ENCODE measurements around the gene SPDEF.

The SPDEF gene

DNA sequence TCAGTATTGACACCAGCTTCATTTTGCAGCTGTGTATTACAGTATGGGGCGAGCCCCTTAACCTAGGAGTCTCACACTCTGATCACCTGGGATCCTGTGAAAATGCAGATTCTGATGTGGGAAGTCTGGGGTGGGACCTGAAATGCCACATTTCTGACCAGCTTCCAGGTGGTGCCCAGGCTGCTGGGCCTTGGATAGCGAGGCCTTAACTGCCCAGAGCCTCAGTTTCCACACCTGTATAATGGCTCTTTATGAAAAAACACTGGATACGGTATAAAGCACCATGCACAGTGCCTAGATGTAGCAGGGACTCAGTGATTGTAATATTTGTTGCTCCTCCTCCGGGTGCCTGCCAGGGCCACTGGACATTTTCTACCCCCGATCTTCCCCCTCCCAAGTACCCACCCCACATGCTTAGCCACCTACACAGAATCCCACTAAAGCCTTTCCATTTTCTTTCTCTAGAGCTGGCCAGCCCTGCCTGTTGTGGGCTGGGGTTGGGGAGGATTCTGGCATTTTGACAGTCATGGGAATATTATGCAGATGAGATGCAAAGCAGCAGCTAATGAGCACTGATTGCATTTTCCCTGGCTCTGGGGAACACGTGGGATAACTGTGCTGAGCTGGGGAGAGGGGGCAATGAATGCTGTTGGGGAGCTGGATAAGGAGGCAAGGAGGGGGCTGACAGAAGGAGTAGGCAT lies 44.8 kb downstream of the SPDEF start:
- DNase-seq (ENCODE audit: low read depth), result no peak
- TF ChIP-seq, protein P1, sequence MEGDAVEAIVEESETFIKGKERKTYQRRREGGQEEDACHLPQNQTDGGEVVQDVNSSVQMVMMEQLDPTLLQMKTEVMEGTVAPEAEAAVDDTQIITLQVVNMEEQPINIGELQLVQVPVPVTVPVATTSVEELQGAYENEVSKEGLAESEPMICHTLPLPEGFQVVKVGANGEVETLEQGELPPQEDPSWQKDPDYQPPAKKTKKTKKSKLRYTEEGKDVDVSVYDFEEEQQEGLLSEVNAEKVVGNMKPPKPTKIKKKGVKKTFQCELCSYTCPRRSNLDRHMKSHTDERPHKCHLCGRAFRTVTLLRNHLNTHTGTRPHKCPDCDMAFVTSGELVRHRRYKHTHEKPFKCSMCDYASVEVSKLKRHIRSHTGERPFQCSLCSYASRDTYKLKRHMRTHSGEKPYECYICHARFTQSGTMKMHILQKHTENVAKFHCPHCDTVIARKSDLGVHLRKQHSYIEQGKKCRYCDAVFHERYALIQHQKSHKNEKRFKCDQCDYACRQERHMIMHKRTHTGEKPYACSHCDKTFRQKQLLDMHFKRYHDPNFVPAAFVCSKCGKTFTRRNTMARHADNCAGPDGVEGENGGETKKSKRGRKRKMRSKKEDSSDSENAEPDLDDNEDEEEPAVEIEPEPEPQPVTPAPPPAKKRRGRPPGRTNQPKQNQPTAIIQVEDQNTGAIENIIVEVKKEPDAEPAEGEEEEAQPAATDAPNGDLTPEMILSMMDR (IDR thresholded peaks at IDR 0.05; ENCODE audit: insufficient read depth, low read depth, low read length, missing control alignments), result no peak
- H3K4me3 ChIP-seq (ENCODE audit: low read depth, low read length), result no peak overlapping the region

DNA sequence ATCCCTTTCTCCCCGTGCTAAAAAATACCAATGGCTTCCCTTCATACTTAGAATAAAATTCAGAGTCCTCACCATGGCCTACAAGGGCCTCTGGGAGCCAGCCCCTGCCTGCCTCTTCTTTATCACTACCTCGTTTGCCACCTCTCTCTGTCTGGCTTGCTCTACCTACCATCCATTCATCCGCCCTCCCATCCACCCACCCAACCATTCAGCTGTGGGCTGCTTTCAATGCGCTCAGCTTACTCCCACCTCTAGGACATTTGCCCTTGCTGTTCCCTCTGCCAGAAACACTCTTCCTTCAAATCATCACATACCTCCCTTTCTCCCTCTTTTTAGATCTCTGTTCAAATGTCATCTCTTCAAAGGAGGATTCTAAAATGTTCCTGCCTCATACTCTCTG lies 45.8 kb downstream of the SPDEF start:
- no peak for DNase-seq (ENCODE audit: low read depth)
- TF ChIP-seq, protein P1 (IDR thresholded peaks at IDR 0.05; ENCODE audit: insufficient read depth, low read depth, low read length, missing control alignments), result no peak
- no peak overlapping the region for H3K4me3 ChIP-seq (ENCODE audit: low read depth, low read length)

DNA sequence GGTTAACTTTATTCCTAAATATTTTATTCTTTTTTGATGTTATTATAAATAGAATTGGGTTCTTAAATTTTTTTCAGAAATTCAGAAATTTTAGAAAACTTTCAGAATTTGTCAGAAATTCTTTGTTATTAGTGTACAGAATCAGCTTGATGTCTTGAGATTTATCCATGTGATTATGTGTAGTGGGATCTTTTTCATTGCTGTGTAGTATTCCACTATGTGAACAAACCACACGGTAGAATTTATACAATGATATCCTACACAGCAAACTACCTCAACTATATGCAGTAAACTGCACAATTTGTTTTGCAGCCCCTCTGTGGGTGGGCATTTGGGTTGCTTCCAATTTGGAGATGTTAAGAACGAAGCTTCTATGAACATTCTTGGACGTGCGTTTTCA lies 46.3 kb downstream of the SPDEF start:
- no peak overlapping the region for H3K4me3 ChIP-seq (ENCODE audit: low read depth, low read length)
- DNase-seq (ENCODE audit: low read depth), result no peak
- TF ChIP-seq, protein P1 (IDR thresholded peaks at IDR 0.05; ENCODE audit: insufficient read depth, low read depth, low read length, missing control alignments), result no peak

DNA sequence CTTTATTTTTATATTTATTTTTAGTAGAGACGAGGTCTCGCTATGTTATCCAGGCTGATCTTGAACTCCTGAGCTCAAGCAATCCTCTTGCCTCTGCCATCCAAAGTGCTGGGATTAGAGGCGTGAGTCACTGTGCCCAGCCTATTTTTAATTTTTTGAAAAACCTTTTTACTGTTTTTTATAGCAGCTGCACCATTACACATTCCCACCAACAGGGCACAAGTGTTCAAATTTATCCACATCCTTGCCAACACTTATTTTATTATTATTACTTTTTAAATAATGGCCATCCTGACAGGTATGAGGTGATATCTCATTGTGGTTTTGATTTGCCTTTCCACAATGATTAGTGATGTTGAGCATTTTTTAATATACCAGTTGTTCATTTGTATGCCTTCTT lies 47.7 kb downstream of the SPDEF start:
- TF ChIP-seq, protein P1 (IDR thresholded peaks at IDR 0.05; ENCODE audit: insufficient read depth, low read depth, low read length, missing control alignments), result no peak
- no peak for DNase-seq (ENCODE audit: low read depth)

DNA sequence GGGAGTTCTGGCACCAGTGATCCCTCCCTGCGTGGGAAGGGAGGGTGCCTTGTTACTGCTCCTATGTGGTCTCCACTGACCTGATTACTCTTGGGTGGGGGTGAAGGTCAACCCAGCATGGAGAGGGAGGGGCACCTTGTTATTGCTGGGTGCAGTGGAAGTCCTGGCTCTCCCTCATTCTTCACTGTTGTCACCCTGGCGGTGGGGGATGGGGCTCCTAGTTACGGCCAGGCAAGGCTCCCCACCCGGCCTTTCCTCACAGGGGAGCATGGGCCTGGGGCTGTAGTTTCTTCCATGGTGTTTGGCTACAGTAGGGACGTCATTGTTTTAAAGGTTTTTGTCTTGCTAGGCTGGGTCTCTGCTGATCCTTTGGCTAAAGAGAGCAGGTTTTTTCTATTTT lies 49.4 kb downstream of the SPDEF start:
- H3K4me3 ChIP-seq (ENCODE audit: low read depth, low read length), result no peak overlapping the region
- DNase-seq (ENCODE audit: low read depth), result no peak
- TF ChIP-seq, protein P1 (IDR thresholded peaks at IDR 0.05; ENCODE audit: insufficient read depth, low read depth, low read length, missing control alignments), result no peak

More for the DNA sequence above, 47.7 kb downstream of the SPDEF start:
- no peak overlapping the region for H3K4me3 ChIP-seq (ENCODE audit: low read depth, low read length)

DNA sequence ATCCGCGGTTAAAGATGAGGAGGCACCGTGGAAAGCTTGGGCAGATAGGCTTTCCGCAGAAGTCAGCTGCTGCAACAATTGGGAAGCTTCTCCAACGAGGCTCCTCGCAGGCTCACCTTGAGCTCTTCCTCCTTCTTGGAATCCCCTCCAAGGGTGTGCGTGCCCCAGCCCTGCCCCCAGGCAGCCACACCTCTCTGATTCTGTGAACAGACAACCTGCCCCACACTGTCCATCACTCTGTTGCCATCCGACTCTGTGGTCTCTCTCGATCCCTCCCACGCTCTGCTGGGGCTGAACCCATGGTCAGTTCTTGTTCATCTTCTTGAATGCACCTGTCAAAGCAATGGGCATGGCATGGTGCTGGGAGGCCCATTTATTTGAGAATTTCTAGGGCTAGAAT lies 58.7 kb downstream of the SPDEF start:
- TF ChIP-seq, protein P1 (IDR thresholded peaks at IDR 0.05; ENCODE audit: insufficient read depth, low read depth, low read length, missing control alignments), result no peak
- DNase-seq (ENCODE audit: low read depth), result no peak
- H3K4me3 ChIP-seq (ENCODE audit: low read depth, low read length), result no peak overlapping the region

DNA sequence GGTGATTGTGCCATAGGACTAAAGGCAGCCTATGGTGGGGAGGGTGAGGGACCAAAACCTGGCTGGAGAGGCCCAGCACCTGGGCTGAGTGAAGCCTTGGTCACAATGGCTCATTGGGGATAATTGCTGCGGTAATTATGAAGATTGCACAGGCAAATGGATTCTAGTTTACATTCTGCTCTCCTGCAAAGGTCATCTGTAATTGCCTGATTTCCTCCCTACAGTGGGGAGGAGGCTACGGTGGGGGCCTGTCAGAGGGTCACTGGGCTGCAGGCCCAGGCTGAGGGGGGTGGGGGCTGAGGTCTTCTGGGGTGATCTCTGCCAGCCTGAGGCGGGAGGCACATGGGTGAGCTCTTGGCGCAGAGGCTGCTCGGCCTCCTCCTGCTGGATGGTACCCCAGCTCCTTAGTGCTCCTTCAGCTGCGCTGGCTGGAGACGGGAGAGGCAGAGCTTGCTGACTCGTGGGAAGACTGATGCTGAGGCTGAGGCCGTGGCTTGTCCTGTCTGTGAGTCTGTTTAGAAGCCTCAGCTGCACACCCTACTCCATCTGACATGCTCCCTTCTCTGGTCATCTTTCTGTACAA lies 59.9 kb downstream of the SPDEF start:
- H3K4me3 ChIP-seq (ENCODE audit: low read depth, low read length), result no peak overlapping the region
- TF ChIP-seq, protein P1 (IDR thresholded peaks at IDR 0.05; ENCODE audit: insufficient read depth, low read depth, low read length, missing control alignments), result no peak
- DNase-seq (ENCODE audit: low read depth), result no peak
